HepG2 (cell line): ENCODE measurements around the gene PSMD8. TPM values are rescaled to one million over a fixed set of nuclear protein-coding genes. Genes with fewer than 3 reads are reported as not detected.
A peak's percentile ranks its signal among the peaks of the same experiment; 100 is the strongest.

Experiments
- ADNP ChIP-seq: sonication (generic); formaldehyde crosslinking; IDR thresholded peaks from 2 replicates; pipeline ENCODE4 v1.4.0; 2020; ENCODE audit warnings: missing genetic modification reagents
- ASH2L ChIP-seq: fragments of 300-600, 200-600 bp; sonication (generic); IDR thresholded peaks from 2 replicates; pipeline ENCODE4 v1.7.0; 2017; ENCODE audit warnings: low read depth, mild to moderate bottlenecking, moderate library complexity, mixed read lengths, low read length; ENCODE audit not compliant: insufficient read length
- ERF ChIP-seq: IDR thresholded peaks from 2 replicates; pipeline ENCODE4 v1.6.1; 2018; ENCODE audit warnings: missing biosample characterization, missing genetic modification reagents
- FOXM1 ChIP-seq: sonication (generic); formaldehyde crosslinking; IDR thresholded peaks from 2 replicates; pipeline ENCODE4 v1.5.0; 2020; ENCODE audit warnings: missing genetic modification reagents
- HIVEP1 ChIP-seq: sonication (generic); formaldehyde crosslinking; IDR thresholded peaks from 2 replicates; pipeline ENCODE4 v1.4.0; 2020; ENCODE audit warnings: mild to moderate bottlenecking, missing genetic modification reagents
- HNRNPK ChIP-seq: fragments of 200-400 bp; formaldehyde crosslinking; IDR thresholded peaks from 2 replicates; pipeline ENCODE4 v1.6.1; 2018; ENCODE audit warnings: low read length, low read depth, moderate library complexity, mild to moderate bottlenecking; ENCODE audit not compliant: poor library complexity, severe bottlenecking
- MAFF ChIP-seq: IDR thresholded peaks from 2 replicates; pipeline ENCODE4 v1.6.1; 2011; ENCODE audit warnings: low read depth, low read length, improper control_type of control experiment
- MAZ ChIP-seq, 2 experiments: sonication (generic) in 1 of 2; formaldehyde crosslinking in 1 of 2; IDR thresholded peaks; 2 replicates each; pipeline versions ENCODE4 v1.5.0 to v1.6.1; 2012 to 2020; ENCODE audit warnings: low read depth in 2 of 2, mild to moderate bottlenecking in 2 of 2, borderline replicate concordance in 1 of 2, improper control_type of control experiment in 1 of 2, low read length in 1 of 2, missing genetic modification reagents in 1 of 2, moderate library complexity in 1 of 2
- MTF2 ChIP-seq: sonication (generic); formaldehyde crosslinking; IDR thresholded peaks from 2 replicates; pipeline ENCODE4 v1.5.0; 2020; ENCODE audit warnings: missing genetic modification reagents, borderline replicate concordance
- MYNN ChIP-seq: sonication (generic); formaldehyde crosslinking; IDR thresholded peaks from 2 replicates; pipeline ENCODE4 v1.4.0; 2020; ENCODE audit warnings: mild to moderate bottlenecking, low read depth, missing genetic modification reagents
- PAX8 ChIP-seq: sonication (generic); formaldehyde crosslinking; IDR thresholded peaks from 2 replicates; pipeline ENCODE4 v1.8.0; 2022; ENCODE audit warnings: mild to moderate bottlenecking, missing genetic modification reagents, borderline replicate concordance
- SP140L ChIP-seq: sonication (generic); formaldehyde crosslinking; IDR thresholded peaks from 2 replicates; pipeline ENCODE4 v1.4.0; 2020; ENCODE audit warnings: missing genetic modification reagents, borderline replicate concordance
- SP4 ChIP-seq: sonication (generic); formaldehyde crosslinking; IDR thresholded peaks from 2 replicates; pipeline ENCODE4 v1.8.1; 2023; ENCODE audit warnings: mild to moderate bottlenecking, missing genetic modification reagents
- SPEN ChIP-seq: sonication (generic); formaldehyde crosslinking; IDR thresholded peaks from 2 replicates; pipeline ENCODE4 v1.5.1; 2020; ENCODE audit warnings: low read depth, mild to moderate bottlenecking, missing genetic modification reagents
- SUZ12 ChIP-seq: fragments of 150-350 bp; IDR thresholded peaks from 2 replicates; pipeline ENCODE4 v1.6.1; 2014; ENCODE audit warnings: low read depth, low read length
- ZMYM2 ChIP-seq: sonication (generic); formaldehyde crosslinking; IDR thresholded peaks from 2 replicates; pipeline ENCODE4 v1.8.0; 2022; ENCODE audit warnings: mild to moderate bottlenecking, missing genetic modification reagents
- ZNF101 ChIP-seq: sonication (generic); formaldehyde crosslinking; IDR thresholded peaks from 2 replicates; pipeline ENCODE4 v1.4.0; 2020; ENCODE audit warnings: mild to moderate bottlenecking, low read depth, missing genetic modification reagents, borderline replicate concordance
- ZNF225 ChIP-seq: sonication (generic); formaldehyde crosslinking; IDR thresholded peaks from 2 replicates; pipeline ENCODE4 v1.4.0; 2020; ENCODE audit warnings: mild to moderate bottlenecking, missing genetic modification reagents
- ZNF543 ChIP-seq: sonication (generic); formaldehyde crosslinking; IDR thresholded peaks from 2 replicates; pipeline ENCODE4 v1.4.0; 2020; ENCODE audit warnings: mild to moderate bottlenecking, missing genetic modification reagents
- ZNF678 ChIP-seq: sonication (generic); formaldehyde crosslinking; IDR thresholded peaks from 2 replicates; pipeline ENCODE4 v1.4.0; 2020; ENCODE audit warnings: mild to moderate bottlenecking, missing genetic modification reagents
- ZNF737 ChIP-seq: sonication (generic); formaldehyde crosslinking; IDR thresholded peaks from 2 replicates; pipeline ENCODE4 v1.5.0; 2020; ENCODE audit warnings: missing genetic modification reagents, mild to moderate bottlenecking, borderline replicate concordance
- ZNF776 ChIP-seq: sonication (generic); formaldehyde crosslinking; IDR thresholded peaks from 2 replicates; pipeline ENCODE4 v1.4.0; 2020; ENCODE audit warnings: mild to moderate bottlenecking, missing genetic modification reagents
- ZNF816 ChIP-seq: sonication (generic); formaldehyde crosslinking; IDR thresholded peaks from 2 replicates; pipeline ENCODE4 v1.8.0; 2022; ENCODE audit warnings: missing genetic modification reagents, mild to moderate bottlenecking, borderline replicate concordance
- polyA plus RNA-seq, 8 experiments: library from polyadenylated mRNA; depleted of rRNA in 3 of 8; stranded (reverse) in 7 of 8; unstranded in 1 of 8; fragments of >200 nt; fragmentation: Illumina TruSeq in 4 of 8; extraction: Trizol in 4 of 8; gene quantifications; 2 replicates each; pipeline versions ENCODE4 v1.2.1 to v1.2.3, GENCODE V29; 2011 to 2016; ENCODE audit warnings: low read depth in 4 of 8, missing spikeins in 1 of 8, mixed read lengths in 1 of 8; ENCODE audit not compliant: insufficient read depth in 1 of 8
- total RNA-seq, 5 experiments: library from RNA; depleted of rRNA; stranded (reverse); fragments of >200 nt; fragmentation: Illumina TruSeq; extraction: Trizol; gene quantifications; 2 replicates each; pipeline ENCODE4 v1.2.3, GENCODE V29; 2016; ENCODE audit warnings: low read depth in 1 of 5
- TF ChIP-seq, protein P1 (sequence below): IDR thresholded peaks from 2 replicates; pipeline ENCODE4 v1.6.1; 2016; ENCODE audit warnings: mild to moderate bottlenecking
- TF ChIP-seq, protein P2 (sequence below): sonication (generic); formaldehyde crosslinking; IDR thresholded peaks from 2 replicates; pipeline ENCODE4 v1.5.1; 2020; ENCODE audit warnings: mild to moderate bottlenecking, missing genetic modification reagents, moderate library complexity

PSMD8 gene
- total and polyA plus RNA-seq, 2 of the 13 experiments (the other 11 are each of a cell fraction or from before 2014, with no cell fraction given): 162 to 296 TPM

DNA sequence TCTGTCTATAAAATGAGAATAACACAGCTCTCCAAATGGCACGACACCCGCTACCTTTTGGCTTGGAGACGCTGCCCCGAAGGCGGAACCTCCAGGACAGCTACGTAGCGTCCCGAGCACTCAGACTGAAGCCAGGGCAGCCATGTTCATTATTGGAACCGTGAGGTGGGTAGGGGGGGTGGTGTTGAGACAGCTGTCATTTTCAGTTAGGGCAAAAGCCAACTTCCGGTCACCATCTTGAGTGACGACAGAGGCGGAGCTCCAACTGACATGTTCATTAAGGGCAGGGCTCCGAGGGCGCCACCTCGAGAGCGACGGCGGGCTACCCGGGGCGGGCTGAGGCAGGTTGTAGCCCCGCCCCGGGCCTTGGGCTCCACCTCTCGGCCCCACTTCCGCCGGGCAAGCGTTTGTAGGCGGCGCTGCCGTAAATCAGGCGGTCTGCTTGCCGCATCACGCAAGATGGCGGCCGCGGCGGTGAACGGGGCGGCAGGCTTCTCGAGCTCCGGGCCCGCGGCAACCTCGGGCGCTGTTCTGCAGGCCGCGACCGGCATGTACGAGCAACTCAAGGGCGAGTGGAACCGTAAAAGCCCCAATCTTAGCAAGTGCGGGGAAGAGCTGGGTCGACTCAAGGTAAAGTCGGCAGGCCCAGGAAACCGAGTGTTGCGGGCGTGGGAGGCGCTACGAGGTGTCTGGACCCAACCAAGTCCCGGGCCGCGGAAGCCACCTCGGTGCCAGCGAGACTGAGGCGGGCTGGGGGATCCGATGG, at the start of gene PSMD8 (continued):
- TF ChIP-seq, protein P1, sequence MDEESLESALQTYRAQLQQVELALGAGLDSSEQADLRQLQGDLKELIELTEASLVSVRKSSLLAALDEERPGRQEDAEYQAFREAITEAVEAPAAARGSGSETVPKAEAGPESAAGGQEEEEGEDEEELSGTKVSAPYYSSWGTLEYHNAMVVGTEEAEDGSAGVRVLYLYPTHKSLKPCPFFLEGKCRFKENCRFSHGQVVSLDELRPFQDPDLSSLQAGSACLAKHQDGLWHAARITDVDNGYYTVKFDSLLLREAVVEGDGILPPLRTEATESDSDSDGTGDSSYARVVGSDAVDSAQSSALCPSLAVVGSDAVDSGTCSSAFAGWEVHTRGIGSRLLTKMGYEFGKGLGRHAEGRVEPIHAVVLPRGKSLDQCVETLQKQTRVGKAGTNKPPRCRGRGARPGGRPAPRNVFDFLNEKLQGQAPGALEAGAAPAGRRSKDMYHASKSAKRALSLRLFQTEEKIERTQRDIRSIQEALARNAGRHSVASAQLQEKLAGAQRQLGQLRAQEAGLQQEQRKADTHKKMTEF (CRISPR knock-in tag): peak; percentile 95
- TF ChIP-seq SUZ12 (no peak), MTF2 (no peak), MAZ (IDR thresholded peaks at IDR 0.05; ENCODE audit: borderline replicate concordance, low read depth, low read length) (peak; percentile 22; the same call in 1 of the 2 replicates), MAZ (CRISPR knock-in tag; IDR thresholded peaks at IDR 0.05; ENCODE audit: low read depth) (peak; percentile 91), FOXM1 (CRISPR knock-in tag) (no peak), HIVEP1 (peak; percentile 70; the same call in 1 of the 2 replicates), ZNF101 (CRISPR knock-in tag) (no peak), ZMYM2 (CRISPR knock-in tag) (0 out of 2 replicates have a peak, but pooled peaks have one; percentile 21), ADNP (CRISPR knock-in tag) (no peak), PAX8 (CRISPR knock-in tag) (no peak), MAFF (no peak), ASH2L (peak; percentile 90), ZNF816 (CRISPR knock-in tag) (0 out of 2 replicates have a peak, but pooled peaks have one; percentile 87), ZNF225 (CRISPR knock-in tag) (peak; percentile 92), HNRNPK (no peak), SP4 (CRISPR knock-in tag) (peak; percentile 93), ERF (peak; percentile 85), MYNN (CRISPR knock-in tag) (no peak), ZNF543 (CRISPR knock-in tag) (peak; percentile 96), ZNF776 (CRISPR knock-in tag) (no peak; the same call in 1 of the 2 replicates), ZNF737 (CRISPR knock-in tag) (no peak), ZNF678 (CRISPR knock-in tag) (peak; percentile 56; the same call in 1 of the 2 replicates), SPEN (peak; percentile 88), SP140L (CRISPR knock-in tag) (0 out of 2 replicates have a peak, but pooled peaks have one; percentile 31)
- TF ChIP-seq, protein P2, sequence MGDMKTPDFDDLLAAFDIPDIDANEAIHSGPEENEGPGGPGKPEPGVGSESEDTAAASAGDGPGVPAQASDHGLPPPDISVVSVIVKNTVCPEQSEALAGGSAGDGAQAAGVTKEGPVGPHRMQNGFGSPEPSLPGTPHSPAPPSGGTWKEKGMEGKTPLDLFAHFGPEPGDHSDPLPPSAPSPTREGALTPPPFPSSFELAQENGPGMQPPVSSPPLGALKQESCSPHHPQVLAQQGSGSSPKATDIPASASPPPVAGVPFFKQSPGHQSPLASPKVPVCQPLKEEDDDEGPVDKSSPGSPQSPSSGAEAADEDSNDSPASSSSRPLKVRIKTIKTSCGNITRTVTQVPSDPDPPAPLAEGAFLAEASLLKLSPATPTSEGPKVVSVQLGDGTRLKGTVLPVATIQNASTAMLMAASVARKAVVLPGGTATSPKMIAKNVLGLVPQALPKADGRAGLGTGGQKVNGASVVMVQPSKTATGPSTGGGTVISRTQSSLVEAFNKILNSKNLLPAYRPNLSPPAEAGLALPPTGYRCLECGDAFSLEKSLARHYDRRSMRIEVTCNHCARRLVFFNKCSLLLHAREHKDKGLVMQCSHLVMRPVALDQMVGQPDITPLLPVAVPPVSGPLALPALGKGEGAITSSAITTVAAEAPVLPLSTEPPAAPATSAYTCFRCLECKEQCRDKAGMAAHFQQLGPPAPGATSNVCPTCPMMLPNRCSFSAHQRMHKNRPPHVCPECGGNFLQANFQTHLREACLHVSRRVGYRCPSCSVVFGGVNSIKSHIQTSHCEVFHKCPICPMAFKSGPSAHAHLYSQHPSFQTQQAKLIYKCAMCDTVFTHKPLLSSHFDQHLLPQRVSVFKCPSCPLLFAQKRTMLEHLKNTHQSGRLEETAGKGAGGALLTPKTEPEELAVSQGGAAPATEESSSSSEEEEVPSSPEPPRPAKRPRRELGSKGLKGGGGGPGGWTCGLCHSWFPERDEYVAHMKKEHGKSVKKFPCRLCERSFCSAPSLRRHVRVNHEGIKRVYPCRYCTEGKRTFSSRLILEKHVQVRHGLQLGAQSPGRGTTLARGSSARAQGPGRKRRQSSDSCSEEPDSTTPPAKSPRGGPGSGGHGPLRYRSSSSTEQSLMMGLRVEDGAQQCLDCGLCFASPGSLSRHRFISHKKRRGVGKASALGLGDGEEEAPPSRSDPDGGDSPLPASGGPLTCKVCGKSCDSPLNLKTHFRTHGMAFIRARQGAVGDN: peak; percentile 90
